GM18511 (cell line): Measurements from ENCODE around the gene ATG9A.
"Not testable (repeated sequence)": the region's sequence is repeated elsewhere in the genome, so short reads cannot be mapped to it uniquely, and the experiment has no call there.

Experiments used
- ATAC-seq: cut with Tn5 transposase; IDR thresholded peaks from one replicate; pipeline ENCODE4 v1.9.1; 2021; ENCODE audit warnings: mild to moderate bottlenecking, moderate library complexity; ENCODE audit not compliant: unreplicated experiment

Gene ATG9A

GRCh38 chr2:219229305-219230058, at the start of gene ATG9A, which contains the start of gene ANKZF1:
TSS of gene ATG9A (minus strand) at chr2:219229636. CDS start at chr2:219228024, 1,612 bp downstream.
TSS of gene ANKZF1 (plus strand) at chr2:219229806. CDS start at chr2:219230258, 452 bp downstream.
- ATAC-seq, result peak; percentile 98

GRCh38 chr2:219278655-219279150, 49.3 kb upstream of the ATG9A start:
- no peak for ATAC-seq

- no peak for ATAC-seq
These were observed 48.5 kb upstream of the ATG9A start for GRCh38 chr2:219277703-219278654.

GRCh38 chr2:219274361-219274921, 45.0 kb upstream of the ATG9A start:
- ATAC-seq, result no peak

- no peak for ATAC-seq
These were observed 44.5 kb upstream of the ATG9A start for GRCh38 chr2:219273937-219274336.

- ATAC-seq, result no peak
These were observed 43.6 kb upstream of the ATG9A start for GRCh38 chr2:219272995-219273394.

- no peak for ATAC-seq
These were observed 42.9 kb upstream of the ATG9A start for GRCh38 chr2:219272356-219272755.

- ATAC-seq, result no peak
These were observed 41.6 kb upstream of the ATG9A start for GRCh38 chr2:219271021-219271420.

- ATAC-seq, result no peak
These were observed 40.6 kb upstream of the ATG9A start for GRCh38 chr2:219270055-219270372.

GRCh38 chr2:219269362-219270054, 40.1 kb upstream of the ATG9A start:
- no peak for ATAC-seq

- ATAC-seq, result no peak
These were observed 38.9 kb upstream of the ATG9A start for GRCh38 chr2:219268294-219268693.

GRCh38 chr2:219266886-219267285, 37.5 kb upstream of the ATG9A start:
- no peak for ATAC-seq

- ATAC-seq, result no peak
These were observed 36.8 kb upstream of the ATG9A start for GRCh38 chr2:219266232-219266631.

GRCh38 chr2:219261024-219261855, 31.8 kb upstream of the ATG9A start:
- no peak for ATAC-seq

GRCh38 chr2:219258942-219259341, 29.5 kb upstream of the ATG9A start:
- ATAC-seq, result not testable (repeated sequence)

GRCh38 chr2:219254590-219255201, 25.3 kb upstream of the ATG9A start:
- ATAC-seq, result peak; percentile 36

- peak; percentile 52 for ATAC-seq
These were observed 24.5 kb upstream of the ATG9A start, which contains the start of gene TUBA4A for GRCh38 chr2:219253753-219254589. TSS of gene TUBA4A (minus strand) at chr2:219253918. CDS start at chr2:219253858, 60 bp downstream.
